Measurements from ENCODE around the gene PRELID1. TPM values are rescaled to one million over a fixed set of nuclear protein-coding genes. Genes with fewer than 3 reads are reported as not detected.

The PRELID1 gene
- total RNA-seq, 1 experiment from 2014 or later: 275 TPM

Other genes with a start within 250 kb of the PRELID1 start
- gene FGFR4, start 216.9 kb upstream of the PRELID1 start, total RNA-seq (2021; ENCODE audit: unreplicated experiment): 7.5 TPM
- gene NSD1, start 170.0 kb upstream of the PRELID1 start, total RNA-seq (2021; ENCODE audit: unreplicated experiment): 58.7 TPM
- gene RAB24, start 80 bp upstream of the PRELID1 start, total RNA-seq (2021; ENCODE audit: unreplicated experiment): 37.2 TPM
- gene MXD3, start 8.1 kb downstream of the PRELID1 start, total RNA-seq (2021; ENCODE audit: unreplicated experiment): 12.0 TPM
- gene LMAN2, start 47.9 kb downstream of the PRELID1 start, total RNA-seq (2021; ENCODE audit: unreplicated experiment): 140 TPM
- gene RGS14, start 54.1 kb downstream of the PRELID1 start, total RNA-seq (2021; ENCODE audit: unreplicated experiment): 13.5 TPM
- not detected for gene SLC34A1, start 80.6 kb downstream of the PRELID1 start, total RNA-seq (2021; ENCODE audit: unreplicated experiment)
- not detected for gene PFN3, start 96.9 kb downstream of the PRELID1 start, total RNA-seq (2021; ENCODE audit: unreplicated experiment)
- gene F12, start 105.8 kb downstream of the PRELID1 start, total RNA-seq (2021; ENCODE audit: unreplicated experiment): 13.4 TPM
- 56.1 TPM for gene GRK6, start 122.9 kb downstream of the PRELID1 start, total RNA-seq (2021; ENCODE audit: unreplicated experiment)
- gene PRR7, start 143.0 kb downstream of the PRELID1 start, total RNA-seq (2021; ENCODE audit: unreplicated experiment): 39.2 TPM
- gene DBN1, start 169.8 kb downstream of the PRELID1 start, total RNA-seq (2021; ENCODE audit: unreplicated experiment): 195 TPM
- gene PDLIM7, start 193.8 kb downstream of the PRELID1 start, total RNA-seq (2021; ENCODE audit: unreplicated experiment): 62.9 TPM
- 12.4 TPM for gene DOK3, start 206.0 kb downstream of the PRELID1 start, total RNA-seq (2021; ENCODE audit: unreplicated experiment)
- gene DDX41, start 213.2 kb downstream of the PRELID1 start, total RNA-seq (2021; ENCODE audit: unreplicated experiment): 111 TPM

Data from Panc1 (cell line).